ENCODE measurements around the gene TBC1D17. TPM values are rescaled to one million over a fixed set of nuclear protein-coding genes. Genes with fewer than 3 reads are reported as not detected.

The TBC1D17 gene
- total and polyA plus RNA-seq, 10 of the 15 experiments (the other 5 are each of a cell fraction or from before 2014, with no cell fraction given): 0.42 to 20.4 (median 11.2) TPM

DNA sequence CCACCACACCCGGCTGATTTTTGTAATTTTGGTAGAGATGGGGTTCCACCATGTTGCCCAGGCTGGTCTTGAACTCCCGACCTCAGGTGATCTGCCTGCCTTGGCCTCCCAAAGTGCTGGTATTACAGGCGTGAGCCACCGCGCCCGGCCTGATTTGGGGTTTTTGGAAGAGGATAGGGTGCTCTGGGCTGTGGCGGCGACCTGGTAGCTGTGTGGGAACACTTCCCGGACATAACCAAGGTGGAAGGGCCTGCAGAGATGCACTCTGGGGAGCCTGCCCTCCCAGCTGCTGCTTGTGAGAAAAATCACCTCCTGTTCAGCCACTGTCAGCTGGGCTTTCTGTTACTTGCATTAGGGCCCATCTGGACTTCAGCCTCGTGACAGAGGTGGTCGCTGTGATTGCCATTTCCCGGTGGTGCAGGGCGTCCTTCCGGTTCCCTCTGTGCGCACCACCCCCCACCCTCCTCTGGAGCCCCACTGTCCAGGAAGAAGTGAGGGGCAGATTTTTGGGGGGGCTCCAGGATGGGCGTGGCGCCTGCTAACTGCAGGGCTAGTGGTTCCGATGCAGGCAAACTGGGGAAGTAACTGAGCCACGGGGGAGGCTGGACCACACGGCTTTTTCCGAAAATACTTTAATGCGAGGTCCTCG, 11.7 kb downstream of the TBC1D17 start:
- peak overlapping the region; percentile 48 for H3K4me2 ChIP-seq (ENCODE audit: control insufficient read depth, insufficient read depth)
- intact Hi-C loops (cut with micrococcal nuclease; ENCODE audit: unreplicated experiment) (no loop called here), in situ Hi-C loops (cut with MboI) (loop anchor here (25.0 kb wide), 1 partner anchor 1252 kb away; the partner anchor contains the start of genes CA11 and DBP)
- DNase-seq (ENCODE audit: low read depth, low spot score) (no peak), FAIRE-seq (no peak), ATAC-seq (no peak)
- ChIA-PET CTCF (no interaction called here), SMC1A (ENCODE audit: uncharacterized antibody, unreplicated experiment) (interaction anchor here (1.3 to 3.1 kb wide), 3 partner anchors 20 to 39 kb away, joined by 5 to 15 read pairs (median 6); partner anchors contain the start of genes ATF5 and NUP62), RAD21 (ENCODE audit: unreplicated experiment) (interaction anchor here (0.6 to 2.4 kb wide), 8 partner anchors 9 to 385 kb away, joined by 3 to 9 read pairs (median 3); partner anchors contain the start of genes ATF5, NUP62 and PTOV1), POLR2A (interaction anchor here (0.9 to 3.6 kb wide), 8 partner anchors 9 to 123 kb away, joined by 3 to 33 read pairs (median 10); partner anchors contain the start of genes AKT1S1, AP2A1, ATF5 and NUP62)
- H2AFZ ChIP-seq (ENCODE audit: control insufficient read depth, low read depth, low read length): no peak overlapping the region
- H3K79me2 ChIP-seq (ENCODE audit: control insufficient read depth, insufficient read depth, low read length): peaks cover 22% of the 10 kb centered on the region
- no peaks in the 10 kb centered on the region for H3K27me3 ChIP-seq (replicated peaks in 1 of 2; ENCODE audit: control insufficient read depth in 2 of 2, insufficient read depth in 2 of 2, low read length in 1 of 2)
- BruUV-seq (replicated peaks): no TSS peak
- no peaks in the 10 kb centered on the region; the same call in 2 of the 3 replicates for H3K9me3 ChIP-seq (replicated peaks; ENCODE audit: control insufficient read depth, insufficient read depth, low read length)
- H3K36me3 ChIP-seq (ENCODE audit: control insufficient read depth in 2 of 2, insufficient read depth in 2 of 2, low read length in 1 of 2): peaks cover 0 to 9% of the 10 kb centered on the region in 2 experiments; a peak in 3 of 4 replicates
- no peak overlapping the region; the same call in 1 of the 2 replicates for H3K27ac ChIP-seq (ENCODE audit: control insufficient read depth, insufficient read depth)
- no peak overlapping the region for H3K9ac ChIP-seq (ENCODE audit: control insufficient read depth, insufficient read depth, low read length)
- peaks cover 22% of the 10 kb centered on the region for H3K4me1 ChIP-seq (ENCODE audit: control insufficient read depth, insufficient read depth, low read length)
- peak overlapping the region; percentile 49; the same call in 1 of the 2 replicates for H3K4me3 ChIP-seq
- TF ChIP-seq, protein P1, sequence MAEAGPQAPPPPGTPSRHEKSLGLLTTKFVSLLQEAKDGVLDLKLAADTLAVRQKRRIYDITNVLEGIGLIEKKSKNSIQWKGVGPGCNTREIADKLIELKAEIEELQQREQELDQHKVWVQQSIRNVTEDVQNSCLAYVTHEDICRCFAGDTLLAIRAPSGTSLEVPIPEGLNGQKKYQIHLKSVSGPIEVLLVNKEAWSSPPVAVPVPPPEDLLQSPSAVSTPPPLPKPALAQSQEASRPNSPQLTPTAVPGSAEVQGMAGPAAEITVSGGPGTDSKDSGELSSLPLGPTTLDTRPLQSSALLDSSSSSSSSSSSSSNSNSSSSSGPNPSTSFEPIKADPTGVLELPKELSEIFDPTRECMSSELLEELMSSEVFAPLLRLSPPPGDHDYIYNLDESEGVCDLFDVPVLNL (IDR thresholded peaks at IDR 0.05; ENCODE audit: low read depth, low read length): no peak
- TF ChIP-seq HDGF (IDR thresholded peaks at IDR 0.05) (0 out of 2 replicates have a peak, but pooled peaks have one; percentile 11), SRF (IDR thresholded peaks at IDR 0.05; ENCODE audit: low read depth in 2 of 2, low read length in 2 of 2) (no peak), MXI1 (IDR thresholded peaks at IDR 0.05; ENCODE audit: low read depth, low read length) (no peak)
- WGBS (ENCODE audit: insufficient coverage, insufficient replicate concordance, low lambda C conversion rate, missing lambda C conversion rate): 93% methylated on average over 23 of the region's 23 CpGs
- no peaks in the 10 kb centered on the region for H4K20me1 ChIP-seq (ENCODE audit: control insufficient read depth, insufficient read depth)
